ENCODE results near the gene ZDHHC11B.
"Not testable (repeated sequence)": the region's sequence is repeated elsewhere in the genome, so short reads cannot be mapped to it uniquely, and the experiment has no call there.

GRCh38 chr5:801055-801454, 16.5 kb upstream of the ZDHHC11B start:
- not testable (repeated sequence) for TF ChIP-seq EP300, CTCF, POLR2AphosphoS5 (IDR thresholded peaks at IDR 0.05)

Data from esophagus muscularis mucosa (tissue), 4 donors.